HG03064 (cell line): ENCODE data around the gene KYAT1.
"Not testable (repeated sequence)": the region's sequence is repeated elsewhere in the genome, so short reads cannot be mapped to it uniquely, and the experiment has no call there.

ENCODE experiments used
- ATAC-seq: cut with Tn5 transposase; IDR thresholded peaks from one replicate; pipeline ENCODE4 v1.9.1; 2021; ENCODE audit warnings: low read depth; ENCODE audit not compliant: unreplicated experiment

Gene KYAT1

DNA sequence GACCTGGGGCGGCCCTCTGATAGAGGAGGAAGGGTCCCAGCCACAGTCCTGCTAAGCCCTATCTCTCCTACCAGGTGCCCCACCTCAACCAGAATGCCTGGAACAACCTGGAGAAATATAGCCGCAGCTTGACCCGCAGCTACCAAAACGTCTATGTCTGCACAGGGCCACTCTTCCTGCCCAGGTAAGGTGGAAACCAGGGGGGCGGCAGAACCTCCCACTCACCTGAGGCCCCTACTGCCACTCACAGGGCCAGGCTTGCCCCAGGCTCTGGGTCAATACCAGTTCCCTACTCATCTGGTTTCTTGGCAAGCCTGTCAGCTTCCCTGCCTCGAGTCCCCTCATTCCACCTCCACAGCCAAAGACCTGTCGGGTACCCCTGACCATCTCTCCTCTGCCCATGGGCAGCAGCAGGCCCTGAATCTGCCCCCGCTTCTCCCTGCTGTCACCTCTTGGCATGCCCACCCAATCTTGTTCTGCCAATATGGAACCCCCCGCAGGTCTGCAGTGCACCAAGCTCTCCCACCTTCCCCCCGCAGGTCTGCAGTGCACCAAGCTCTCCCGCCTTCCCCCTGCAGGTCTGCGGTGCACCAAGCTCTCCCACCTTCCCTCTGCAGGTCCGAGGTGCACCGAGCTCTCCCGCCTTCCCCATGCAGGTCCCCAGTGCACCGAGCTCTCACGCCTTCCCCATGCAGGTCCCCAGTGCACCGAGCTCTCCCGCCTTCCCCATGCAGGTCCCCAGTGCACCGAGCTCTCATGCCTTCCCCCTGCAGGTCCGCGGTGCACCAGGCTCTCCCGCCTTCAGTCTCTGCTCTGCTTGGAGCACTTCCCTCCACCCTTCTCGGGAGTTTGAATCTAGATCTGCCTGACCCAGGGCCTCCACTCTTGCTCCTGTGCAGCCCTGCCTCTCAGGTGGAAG is 60.8 kb downstream of the KYAT1 start:
- ATAC-seq, result no peak

DNA sequence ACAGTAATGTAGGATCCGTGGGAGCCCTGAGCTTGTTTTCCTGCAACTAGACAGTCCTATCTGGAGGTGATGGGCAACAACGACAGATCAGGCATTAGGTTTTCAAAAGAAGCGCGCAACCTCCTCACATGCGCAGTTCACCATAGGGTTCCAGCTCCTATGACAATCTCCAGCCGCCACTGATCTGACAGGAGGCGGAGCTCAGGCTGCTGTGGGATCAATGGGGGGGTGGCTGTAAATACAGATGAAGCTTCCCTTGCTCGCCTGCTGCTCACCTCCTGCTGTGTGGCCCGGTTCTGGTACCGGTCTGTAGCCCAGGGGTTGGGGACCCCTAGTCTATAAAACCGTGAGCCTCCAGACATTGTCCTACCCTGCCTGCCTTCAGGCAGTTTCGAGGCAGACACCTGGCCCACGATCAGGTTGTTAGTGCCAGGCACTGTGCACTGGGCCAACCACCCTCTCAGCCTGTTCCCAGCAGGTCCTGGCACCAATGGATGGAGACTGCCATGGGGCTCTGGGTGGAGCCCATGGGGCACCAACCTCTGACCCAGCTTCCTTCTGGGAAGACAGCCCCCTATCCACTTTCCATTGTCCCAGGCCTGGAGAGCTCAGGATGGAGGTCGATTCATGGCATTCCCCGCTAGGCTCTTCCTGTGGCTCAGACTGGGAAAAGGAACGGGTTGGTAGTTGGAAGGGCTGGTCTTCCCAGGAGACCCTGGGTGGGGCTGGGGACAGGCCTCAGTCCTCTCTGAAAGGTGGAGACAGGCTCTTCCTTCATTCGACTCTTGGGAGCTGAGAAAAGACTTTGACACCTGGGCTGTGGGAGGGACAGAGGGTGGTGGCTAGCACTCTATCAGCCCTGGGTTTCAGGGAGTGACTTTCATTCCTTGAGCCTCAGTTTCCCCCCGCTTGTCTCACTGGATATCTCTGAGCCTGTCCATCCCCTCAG is 61.8 kb downstream of the KYAT1 start:
- no peak for ATAC-seq

DNA sequence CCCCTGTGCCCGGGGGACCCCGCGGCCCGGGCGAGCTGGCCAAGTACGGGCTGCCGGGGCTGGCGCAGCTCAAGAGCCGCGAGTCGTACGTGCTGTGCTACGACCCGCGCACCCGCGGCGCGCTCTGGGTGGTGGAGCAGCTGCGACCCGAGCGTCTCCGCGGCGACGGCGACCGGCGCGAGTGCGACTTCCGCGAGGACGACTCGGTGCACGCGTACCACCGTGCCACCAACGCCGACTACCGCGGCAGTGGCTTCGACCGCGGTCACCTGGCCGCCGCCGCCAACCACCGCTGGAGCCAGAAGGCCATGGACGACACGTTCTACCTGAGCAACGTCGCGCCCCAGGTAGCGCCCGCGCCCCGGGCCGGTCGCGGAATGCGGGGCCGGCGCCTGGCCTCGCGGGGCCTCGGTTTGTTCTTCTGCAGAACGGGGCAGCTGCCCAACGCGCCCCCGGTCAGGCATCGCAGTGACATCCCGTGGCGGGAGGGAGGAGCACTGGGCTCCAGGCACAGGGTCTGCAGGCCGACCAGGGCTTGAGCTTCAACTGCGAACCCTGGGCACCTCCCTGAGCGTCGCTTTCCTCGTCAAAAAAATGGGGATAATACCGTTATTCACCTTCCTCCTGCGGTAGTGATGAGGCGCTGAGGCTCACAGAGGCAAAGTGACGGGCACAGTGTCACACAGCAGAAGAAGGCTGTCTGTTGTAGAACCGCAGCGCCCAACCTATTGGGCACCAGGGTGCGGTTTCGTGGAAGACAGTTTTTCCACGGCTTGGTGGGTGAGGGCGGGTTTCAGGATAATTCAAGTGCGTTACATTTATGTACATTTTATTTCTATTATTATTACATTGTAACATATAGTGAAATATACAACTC is 62.7 kb downstream of the KYAT1 start:
- ATAC-seq, result no peak

GRCh38 chr9:128818099-128818838 is 63.5 kb downstream of the KYAT1 start, which contains the start of gene ENDOG:
ENDOG (plus strand) TSS chr9:128818500; CDS start chr9:128818685, 185 bp downstream.
- no peak for ATAC-seq

DNA sequence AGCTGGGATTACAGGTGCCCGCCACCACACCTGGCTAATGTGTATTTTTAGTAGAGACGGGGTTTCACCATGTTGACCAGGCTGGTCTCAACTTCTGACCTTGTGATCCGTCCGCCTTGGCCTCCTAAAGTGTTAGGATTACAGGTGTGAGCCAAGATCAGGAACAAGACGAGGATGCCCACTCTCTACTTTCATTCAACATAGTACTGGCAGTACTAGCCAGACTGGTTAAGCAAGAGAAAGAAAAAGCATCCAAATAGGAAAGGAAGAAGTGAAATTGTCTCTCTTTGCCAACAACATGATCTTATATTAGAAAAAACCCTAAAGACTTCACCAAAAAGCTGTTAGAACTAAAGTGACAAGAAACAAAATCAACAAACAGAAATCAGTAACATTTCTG is 70.9 kb downstream of the KYAT1 start:
- no peak for ATAC-seq

DNA sequence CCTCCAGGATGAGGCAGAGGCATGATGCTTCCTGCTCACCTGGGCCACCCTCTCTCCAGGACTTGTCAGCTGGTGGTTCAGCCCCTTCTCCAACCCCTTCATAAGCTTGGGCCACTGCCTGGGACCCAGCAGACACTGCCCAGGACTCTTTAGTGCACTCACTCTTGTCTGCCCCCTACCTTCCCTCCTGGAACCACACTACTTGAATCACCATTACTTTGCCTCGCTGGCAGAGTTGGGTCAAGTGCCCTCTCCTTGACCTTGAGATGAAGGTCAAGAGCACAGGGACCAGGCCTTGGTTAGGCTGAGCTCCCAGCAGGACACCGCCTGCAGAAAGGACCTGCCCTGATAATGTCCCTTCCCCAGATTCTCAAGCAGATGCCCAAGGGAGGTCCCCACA is 71.9 kb downstream of the KYAT1 start:
- no peak for ATAC-seq

DNA sequence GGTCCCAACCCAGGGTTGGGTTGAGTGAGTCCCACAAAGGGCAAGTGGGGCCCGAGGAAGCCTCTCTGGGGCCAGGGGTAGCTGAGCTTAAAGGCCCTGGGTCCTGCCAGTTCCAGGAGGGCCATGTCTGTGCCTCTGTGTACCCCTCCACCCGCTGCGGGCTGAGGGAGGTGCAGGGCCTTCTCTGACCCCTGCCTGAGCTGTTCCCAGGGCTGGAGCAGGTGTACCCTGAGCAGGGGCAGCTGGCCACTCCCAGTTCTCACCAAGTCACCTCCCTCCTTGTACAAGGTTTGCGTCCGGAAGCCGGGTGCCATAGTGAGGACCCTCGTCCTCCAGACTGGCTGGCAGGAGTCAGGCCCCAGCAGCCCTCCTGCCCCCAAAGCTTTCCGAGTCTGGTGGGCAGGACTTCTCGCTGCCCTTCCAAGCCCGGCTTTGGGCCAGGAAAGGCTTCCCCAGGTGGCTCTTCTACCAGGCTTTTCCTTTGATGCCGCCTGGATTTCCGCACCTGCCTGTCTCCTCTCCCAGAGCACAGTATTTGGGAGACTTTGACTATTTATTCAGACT is 72.6 kb downstream of the KYAT1 start:
- ATAC-seq, result no peak

DNA sequence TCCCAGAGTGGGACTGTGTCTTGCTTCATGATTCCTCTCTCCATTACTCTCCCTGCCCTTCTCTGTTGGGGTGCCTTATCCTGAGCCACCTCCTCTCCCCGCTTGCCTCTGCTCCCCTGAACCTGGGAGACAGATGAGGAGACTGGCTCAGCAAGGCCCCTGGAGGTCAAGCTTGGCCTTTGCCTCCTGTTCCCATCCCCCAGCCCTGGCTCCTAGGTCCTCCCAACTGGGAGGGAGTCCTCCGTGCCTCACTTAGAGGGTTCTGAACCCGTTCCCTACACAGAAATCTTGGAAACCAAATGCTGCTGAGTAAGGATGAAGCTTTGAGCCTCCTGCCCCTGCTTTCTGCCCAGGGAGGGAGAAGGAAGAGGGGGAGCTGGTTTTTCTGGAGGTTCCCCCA is 73.2 kb downstream of the KYAT1 start:
- ATAC-seq, result no peak

- no peak for ATAC-seq
These were observed 73.9 kb downstream of the KYAT1 start for GRCh38 chr9:128807827-128808226.

- ATAC-seq, result no peak
These were observed 76.1 kb downstream of the KYAT1 start for GRCh38 chr9:128805661-128806060.

GRCh38 chr9:128802482-128802881 is 79.3 kb downstream of the KYAT1 start:
- ATAC-seq, result no peak

- no peak for ATAC-seq
These were observed 81.7 kb downstream of the KYAT1 start for GRCh38 chr9:128800061-128800460.

- no peak for ATAC-seq
These were observed 82.9 kb downstream of the KYAT1 start for GRCh38 chr9:128798896-128799295.

DNA sequence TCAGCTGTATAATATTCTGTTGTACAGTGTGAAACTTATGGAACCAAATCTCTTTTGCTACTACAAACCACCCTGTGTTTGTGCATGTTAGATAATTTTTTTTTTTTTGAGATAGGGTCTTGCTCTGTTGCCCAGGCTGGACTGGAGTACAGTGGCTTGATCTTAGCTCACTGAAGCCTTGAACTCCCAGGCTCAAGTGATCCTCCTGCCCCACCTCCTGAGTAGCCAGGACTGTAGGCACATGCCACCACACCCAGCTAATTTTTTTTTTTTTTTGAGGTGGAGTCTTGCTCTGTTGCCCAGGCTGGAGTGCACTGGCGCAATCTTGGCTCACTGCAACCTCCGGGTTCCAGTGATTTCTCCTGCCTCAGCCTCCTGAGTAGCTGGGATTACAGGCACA is 86.8 kb downstream of the KYAT1 start:
- ATAC-seq, result not testable (repeated sequence)

- ATAC-seq, result no peak
These were observed 88.6 kb downstream of the KYAT1 start for GRCh38 chr9:128792978-128793686.

GRCh38 chr9:128792134-128792533 is 89.6 kb downstream of the KYAT1 start:
- ATAC-seq, result no peak

DNA sequence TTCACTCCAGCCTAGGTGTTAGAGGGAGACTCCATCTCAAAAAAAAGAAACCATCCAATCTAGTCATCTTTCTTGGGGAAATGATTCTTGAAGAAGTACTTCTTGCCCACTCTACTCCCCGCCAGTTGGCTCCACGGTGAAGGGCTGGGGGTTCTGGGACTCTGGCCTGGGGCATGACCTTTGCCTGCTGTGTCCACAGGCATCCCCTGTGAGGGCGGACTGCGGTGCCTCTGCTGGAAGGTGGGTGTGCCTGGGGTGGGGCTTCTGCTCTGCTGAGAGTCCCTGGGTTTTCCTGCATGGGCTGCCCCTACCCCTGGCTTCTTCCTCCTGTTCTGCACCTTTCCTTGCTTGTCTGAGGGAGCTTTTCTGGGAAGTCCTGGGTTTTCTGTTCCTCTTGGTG is 91.2 kb downstream of the KYAT1 start:
- no peak for ATAC-seq

- ATAC-seq, result no peak
These were observed 93.3 kb downstream of the KYAT1 start for GRCh38 chr9:128788445-128788844.

GRCh38 chr9:128787659-128788058 is 94.1 kb downstream of the KYAT1 start:
- ATAC-seq, result no peak
